HK-2 (cell line): ENCODE results near the gene MTURN.

Experiments used
- DNase-seq: peaks from one replicate; pipeline ENCODE4 v3.0.0-alpha.2; 2018; ENCODE audit not compliant: unreplicated experiment

MTURN gene

GRCh38 chr7:30206942-30207341 lies 72.2 kb downstream of the MTURN start:
- DNase-seq, result no peak

GRCh38 chr7:30207376-30207775 lies 72.6 kb downstream of the MTURN start:
- no peak for DNase-seq

GRCh38 chr7:30209951-30210350 lies 75.2 kb downstream of the MTURN start:
- no peak for DNase-seq
